ENCODE results near the gene CSDE1.

DNA sequence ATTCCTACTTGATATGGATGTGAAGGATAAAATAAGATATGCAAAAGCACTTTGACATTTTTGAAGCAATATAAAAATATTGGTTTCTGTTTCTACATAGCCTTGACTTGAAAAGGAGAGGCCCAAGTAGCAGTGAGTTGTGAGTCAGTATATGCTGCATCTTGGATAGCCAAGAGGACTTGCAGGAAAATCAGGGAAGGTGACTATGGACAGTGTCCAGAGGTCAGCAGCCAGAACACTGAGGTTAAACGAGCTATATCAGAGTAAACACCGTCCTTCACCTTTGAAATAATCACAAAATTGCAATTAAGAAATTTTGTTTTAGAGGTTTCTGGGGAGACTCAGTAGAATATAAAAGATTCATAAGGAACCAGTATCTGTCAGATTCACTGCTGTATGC is 55.9 kb downstream of the CSDE1 start:
- TF ChIP-seq, protein P1, sequence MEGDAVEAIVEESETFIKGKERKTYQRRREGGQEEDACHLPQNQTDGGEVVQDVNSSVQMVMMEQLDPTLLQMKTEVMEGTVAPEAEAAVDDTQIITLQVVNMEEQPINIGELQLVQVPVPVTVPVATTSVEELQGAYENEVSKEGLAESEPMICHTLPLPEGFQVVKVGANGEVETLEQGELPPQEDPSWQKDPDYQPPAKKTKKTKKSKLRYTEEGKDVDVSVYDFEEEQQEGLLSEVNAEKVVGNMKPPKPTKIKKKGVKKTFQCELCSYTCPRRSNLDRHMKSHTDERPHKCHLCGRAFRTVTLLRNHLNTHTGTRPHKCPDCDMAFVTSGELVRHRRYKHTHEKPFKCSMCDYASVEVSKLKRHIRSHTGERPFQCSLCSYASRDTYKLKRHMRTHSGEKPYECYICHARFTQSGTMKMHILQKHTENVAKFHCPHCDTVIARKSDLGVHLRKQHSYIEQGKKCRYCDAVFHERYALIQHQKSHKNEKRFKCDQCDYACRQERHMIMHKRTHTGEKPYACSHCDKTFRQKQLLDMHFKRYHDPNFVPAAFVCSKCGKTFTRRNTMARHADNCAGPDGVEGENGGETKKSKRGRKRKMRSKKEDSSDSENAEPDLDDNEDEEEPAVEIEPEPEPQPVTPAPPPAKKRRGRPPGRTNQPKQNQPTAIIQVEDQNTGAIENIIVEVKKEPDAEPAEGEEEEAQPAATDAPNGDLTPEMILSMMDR (conservative IDR thresholded peaks at IDR 0.05; ENCODE audit: low read length), result no peak
- no peak for TF ChIP-seq EZH2phosphoT487 (IDR thresholded peaks at IDR 0.05; ENCODE audit: borderline replicate concordance)
